ENCODE data around the gene TM4SF18.
"Not testable (repeated sequence)": the region's sequence is repeated elsewhere in the genome, so short reads cannot be mapped to it uniquely, and the experiment has no call there.

TM4SF18 gene

GRCh38 chr3:149368201-149368673 is 34.8 kb upstream of the TM4SF18 start:
- no peak for DNase-seq

- DNase-seq, result no peak
These were observed 33.8 kb upstream of the TM4SF18 start for GRCh38 chr3:149366941-149367840.

- no peak for DNase-seq
These were observed 32.6 kb upstream of the TM4SF18 start for GRCh38 chr3:149366031-149366430.

DNA sequence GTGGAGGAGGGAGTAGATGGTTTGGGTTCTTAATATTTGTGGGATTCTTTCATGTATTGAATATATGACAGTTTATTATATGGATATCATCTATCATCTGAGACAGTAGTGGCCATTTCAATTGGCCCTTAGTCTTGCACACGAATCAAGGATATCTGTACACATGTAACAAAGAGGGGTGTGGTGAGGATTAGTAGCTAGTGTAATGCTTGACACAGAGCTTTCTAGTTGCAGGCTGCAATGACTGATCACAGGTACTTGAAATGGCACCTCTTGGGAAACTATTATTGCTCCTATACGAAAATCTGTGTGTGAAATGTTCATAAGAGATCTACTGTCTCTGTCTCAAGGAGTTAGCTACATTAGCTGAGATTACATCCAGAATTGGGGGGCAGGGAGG is 31.2 kb upstream of the TM4SF18 start:
- DNase-seq, result no peak

GRCh38 chr3:149363053-149363452 is 29.6 kb upstream of the TM4SF18 start:
- no peak for DNase-seq

DNA sequence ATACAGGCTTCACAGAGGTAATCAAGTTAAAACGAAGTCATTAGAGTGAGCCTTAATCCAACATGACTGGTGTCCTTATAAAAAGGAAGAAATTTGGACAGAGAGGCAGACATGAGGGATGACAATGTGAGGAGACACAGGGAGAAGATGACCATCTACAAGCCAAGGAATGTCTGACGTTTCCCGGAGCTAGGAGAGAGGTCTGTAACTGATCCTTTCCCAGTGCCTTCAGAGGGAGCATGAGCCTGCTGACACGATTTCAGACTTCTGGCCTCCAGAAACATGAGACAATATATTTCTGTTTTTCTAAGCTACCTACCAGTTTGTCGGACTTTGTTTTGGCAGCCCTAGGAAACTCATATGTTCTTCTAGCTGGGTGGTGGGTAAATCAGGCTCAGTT is 28.9 kb upstream of the TM4SF18 start:
- DNase-seq, result no peak

GRCh38 chr3:149356630-149357029 is 23.2 kb upstream of the TM4SF18 start:
- no peak for DNase-seq

DNA sequence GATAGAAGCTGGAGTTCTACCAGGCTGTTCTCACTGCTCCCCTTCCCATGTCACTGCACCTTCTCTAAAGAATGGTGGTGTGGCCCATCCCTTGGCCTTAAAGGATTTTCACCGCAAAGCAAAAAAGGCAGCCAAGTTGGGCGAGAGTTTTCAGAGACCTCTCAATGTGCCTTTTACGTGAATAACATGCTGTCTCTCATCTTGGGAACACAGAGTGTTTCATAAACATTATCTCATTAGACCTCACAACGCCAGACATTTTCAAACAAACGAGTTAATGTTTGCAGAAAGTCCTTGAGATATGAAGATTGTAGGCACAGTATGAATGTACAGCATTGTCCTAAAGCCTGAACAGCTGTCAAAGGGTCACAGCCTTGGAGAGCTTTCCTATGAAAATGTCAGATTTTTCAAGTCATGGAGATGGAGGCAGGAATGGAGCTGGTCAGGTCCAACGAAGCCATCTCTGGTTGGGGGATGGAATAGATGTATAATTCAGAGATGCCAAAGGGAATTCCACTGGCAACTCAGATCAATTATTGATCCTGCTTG is 22.7 kb upstream of the TM4SF18 start:
- no peak for DNase-seq

- DNase-seq, result no peak
These were observed 20.2 kb upstream of the TM4SF18 start for GRCh38 chr3:149353581-149354184.

DNA sequence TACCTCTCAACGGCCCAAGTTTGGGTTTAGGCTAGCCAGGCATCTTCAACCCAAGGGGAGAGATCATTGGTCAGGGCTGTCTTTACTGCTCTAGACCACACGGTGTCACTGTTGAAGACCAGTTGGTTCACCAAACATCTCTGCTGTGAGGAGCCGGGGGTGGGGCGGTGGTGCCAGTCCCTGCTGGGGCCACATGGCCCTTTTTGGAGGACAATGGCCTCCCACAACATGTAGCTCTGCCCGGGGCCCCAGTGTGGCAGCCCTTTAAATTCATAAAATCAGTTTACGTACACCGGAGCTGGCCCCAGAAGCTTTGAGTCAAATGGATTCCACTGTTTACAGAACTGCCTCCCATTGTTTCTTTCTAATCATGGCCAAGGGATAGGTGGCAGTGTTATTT is 19.1 kb upstream of the TM4SF18 start:
- DNase-seq, result peak; percentile 15

DNA sequence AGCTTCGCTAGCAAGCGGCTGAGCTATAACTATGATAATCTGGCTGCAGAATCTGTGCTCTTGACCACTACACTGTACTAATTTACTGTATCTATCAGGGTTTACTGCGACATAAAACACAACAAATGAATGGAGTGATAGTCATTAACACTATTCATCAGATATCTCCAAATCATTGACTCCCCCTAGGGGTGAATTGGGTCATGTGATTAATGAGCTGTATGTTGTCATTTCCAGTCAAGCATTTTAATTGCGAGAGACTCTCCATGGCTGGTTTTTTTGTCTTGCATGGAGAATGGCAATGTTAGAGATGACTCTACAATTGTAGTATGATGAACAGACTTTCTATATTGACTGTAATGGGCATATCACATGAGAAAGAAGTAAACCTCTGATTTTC is 10.5 kb upstream of the TM4SF18 start:
- DNase-seq, result no peak

DNA sequence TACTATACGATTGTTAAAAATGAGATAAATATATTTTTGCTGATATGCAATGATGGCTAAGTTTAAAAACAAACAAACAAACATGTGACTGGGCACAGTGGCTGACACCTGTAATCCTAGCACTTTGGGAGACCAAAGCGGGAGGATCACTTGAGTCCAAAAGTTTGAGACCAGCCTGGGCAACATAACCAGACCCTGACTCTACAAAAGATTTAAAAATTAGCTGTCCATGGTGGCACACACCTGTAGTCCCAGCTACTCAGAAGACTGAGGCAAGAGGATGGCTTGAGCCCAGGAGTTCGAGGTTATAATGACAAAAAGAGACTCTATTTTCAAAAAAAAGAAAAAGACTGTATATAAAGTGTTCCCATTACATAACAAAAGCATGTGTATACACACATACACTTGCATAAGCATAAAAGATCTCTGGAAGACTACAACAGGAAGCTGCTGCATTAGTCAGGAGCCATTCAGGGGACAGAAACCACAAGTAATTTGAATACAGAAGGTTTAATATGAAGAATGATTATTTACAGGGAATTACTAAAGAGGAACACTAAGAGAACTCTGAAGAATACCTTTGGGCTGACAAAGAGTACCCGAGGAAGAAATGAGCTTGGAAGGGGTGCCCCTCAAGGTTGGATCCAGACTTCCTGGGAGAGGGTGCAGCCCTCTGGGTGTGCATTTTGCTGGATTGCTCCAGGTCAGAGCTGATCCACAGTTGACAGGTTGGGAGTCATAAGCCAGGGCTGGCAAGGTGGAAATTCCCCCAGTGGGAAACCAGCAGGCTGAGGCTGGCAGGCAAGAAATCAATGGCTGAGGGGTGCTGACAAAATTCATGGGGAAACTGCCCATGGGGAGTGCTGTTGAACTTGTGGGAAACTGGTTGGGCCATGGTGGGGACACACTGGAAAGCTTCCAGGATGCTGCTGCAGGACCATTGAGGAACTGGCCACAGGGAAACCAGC is 9.3 kb upstream of the TM4SF18 start:
- no peak for DNase-seq

- no peak for DNase-seq
These were observed 7.0 kb upstream of the TM4SF18 start for GRCh38 chr3:149340310-149340933.

DNA sequence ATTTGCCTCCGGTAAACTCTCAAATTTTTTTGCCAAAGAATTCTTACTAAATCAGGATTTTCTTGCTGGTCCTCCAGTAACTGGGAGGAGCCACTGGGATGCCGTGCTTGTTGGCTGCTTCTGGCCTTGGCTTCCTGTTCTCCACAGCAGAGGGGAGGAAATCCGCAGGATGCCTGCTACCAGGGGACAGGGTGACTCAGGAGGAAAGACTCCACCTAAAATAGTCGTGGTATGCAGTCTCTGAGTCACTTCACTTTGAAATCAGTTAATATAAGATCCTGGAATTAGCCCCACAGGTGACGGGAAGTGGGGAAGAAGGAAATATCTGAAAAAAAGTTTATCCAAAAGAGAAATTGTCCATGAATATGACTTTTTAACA is 6.5 kb upstream of the TM4SF18 start:
- DNase-seq, result no peak

DNA sequence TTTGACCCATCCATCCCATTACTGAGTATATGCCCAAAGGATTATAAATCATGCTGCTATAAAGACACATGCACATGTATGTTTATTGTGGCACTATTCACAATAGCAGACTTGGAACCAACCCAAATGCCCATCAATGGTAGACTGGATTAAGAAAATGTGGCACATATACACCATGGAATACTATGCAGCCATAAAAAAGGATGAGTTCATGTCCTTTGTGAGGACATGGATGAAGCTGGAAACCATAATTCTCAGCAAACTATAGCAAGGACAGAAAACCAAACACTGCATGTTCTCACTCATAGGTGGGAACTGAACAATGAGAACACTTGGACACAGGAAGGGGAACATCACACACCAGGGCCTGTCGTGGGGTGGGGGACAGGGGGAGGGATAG is 4.0 kb upstream of the TM4SF18 start:
- not testable (repeated sequence) for DNase-seq

GRCh38 chr3:149336925-149337324 is 3.5 kb upstream of the TM4SF18 start:
- DNase-seq, result no peak

DNA sequence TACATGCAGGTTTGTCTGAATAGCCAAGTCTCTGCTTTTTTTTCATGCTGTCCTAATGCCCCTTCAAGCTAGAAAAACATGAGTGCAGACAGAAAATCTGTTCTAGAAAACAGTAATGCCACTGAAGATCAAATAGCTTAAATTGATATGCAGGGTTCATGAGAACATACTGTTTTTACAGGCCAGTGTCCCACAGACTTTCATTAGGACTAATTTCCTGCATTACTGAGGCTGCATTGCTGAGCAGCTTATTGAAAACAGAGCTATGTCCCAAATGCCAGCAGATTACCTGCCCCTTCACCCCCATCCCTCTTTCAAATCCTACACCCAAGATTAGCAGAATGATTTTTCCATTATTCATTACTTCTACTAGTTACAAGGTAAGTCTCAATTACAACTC is 665 bp downstream of the TM4SF18 start:
- DNase-seq, result no peak

GRCh38 chr3:149332227-149332765 is 1.1 kb downstream of the TM4SF18 start:
- DNase-seq, result no peak

- no peak for DNase-seq
These were observed 2.0 kb downstream of the TM4SF18 start for GRCh38 chr3:149331396-149331795.

DNA sequence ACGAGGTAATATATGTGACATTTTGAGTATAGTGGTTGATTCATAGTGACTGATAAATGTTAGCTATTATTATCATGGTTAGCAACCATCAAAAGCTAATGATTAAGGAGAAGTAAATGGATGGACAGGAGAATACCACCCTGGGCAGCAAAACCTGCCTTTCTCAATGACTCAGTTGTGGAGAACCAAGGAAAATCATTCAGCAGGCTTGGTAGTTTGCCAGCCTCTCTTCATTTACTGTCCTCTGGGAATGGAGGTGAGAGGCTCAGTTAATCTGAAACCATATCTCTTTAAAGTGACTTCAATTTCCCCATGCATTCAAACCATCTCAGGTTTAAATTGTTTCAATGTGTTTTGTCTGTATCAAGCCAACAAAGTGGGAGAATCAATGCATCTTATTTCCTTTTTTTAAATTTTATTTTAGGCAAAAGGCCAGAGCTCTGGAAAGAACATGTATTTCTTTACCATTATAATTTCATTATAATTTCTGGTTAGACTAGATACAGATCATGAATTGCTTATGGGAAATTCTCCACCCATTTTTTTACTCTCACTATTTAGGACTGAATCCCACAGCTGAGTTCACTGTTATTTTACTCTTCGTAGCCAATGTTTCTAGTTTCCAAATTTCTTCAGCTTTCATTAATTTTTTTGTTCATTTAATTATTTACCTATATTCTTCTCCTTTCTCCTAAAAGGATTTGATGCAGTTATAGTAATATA is 2.7 kb downstream of the TM4SF18 start:
- DNase-seq, result no peak

DNA sequence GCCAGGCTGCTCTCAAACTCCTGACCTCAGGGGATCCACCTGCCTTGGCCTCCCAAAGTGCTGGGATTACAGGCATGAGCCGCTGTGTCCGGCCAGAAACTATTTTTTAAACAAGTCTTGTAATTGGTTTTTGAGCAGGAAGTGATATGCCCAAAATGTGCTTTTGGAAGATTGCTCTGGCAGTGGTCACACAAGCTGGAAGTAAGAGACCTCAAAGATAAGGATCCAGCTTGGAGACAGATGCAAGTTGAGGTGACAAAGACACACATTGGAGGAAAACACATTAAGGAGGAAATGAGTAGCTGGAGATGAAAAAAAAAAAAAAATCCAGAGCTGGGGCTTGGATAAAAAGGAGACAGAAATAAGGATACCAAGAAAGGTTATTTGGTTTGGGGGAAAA is 6.3 kb downstream of the TM4SF18 start:
- DNase-seq, result no peak
